KG1 (cell line): ENCODE data around the gene HECTD4.
"Not testable (repeated sequence)": the region's sequence is repeated elsewhere in the genome, so short reads cannot be mapped to it uniquely, and the experiment has no call there.

ENCODE experiments used
- DNase-seq: peaks from one replicate; lab custom pipeline; 2025; lab: John Stamatoyannopoulos, UW

Gene HECTD4

GRCh38 chr12:112406519-112407488 lies 24.6 kb upstream of the HECTD4 start:
- DNase-seq = no peak

DNA sequence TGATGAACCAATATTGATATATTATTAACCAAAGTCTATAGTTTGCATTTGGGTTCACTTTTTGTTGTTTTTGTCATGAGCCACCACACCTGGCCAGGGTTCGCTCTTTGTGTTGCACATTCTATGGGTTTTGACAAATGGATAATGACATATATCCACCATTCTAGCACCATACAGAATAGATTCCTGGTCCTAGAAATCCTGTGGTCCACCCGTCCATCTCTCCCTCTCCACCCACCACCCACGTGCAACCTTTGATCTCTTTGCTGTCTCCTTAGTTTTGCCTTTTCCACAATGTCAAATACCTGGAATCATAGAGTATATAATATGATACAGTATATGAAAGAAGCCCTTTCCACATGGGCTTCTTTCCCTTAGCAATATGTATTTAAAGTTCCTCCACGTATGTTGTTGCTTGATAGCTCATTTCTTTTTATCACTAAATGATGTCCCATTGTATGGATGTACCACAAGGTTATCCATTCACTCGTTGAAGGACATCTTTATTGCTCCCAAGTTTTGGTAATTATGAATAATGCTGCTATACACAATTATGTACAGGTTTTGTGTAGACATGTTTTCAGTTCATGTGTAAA lies 19.8 kb upstream of the HECTD4 start:
- DNase-seq = no peak

GRCh38 chr12:112401054-112401453 lies 18.8 kb upstream of the HECTD4 start:
- no peak for DNase-seq

GRCh38 chr12:112393328-112393727 lies 11.1 kb upstream of the HECTD4 start:
- no peak for DNase-seq

DNA sequence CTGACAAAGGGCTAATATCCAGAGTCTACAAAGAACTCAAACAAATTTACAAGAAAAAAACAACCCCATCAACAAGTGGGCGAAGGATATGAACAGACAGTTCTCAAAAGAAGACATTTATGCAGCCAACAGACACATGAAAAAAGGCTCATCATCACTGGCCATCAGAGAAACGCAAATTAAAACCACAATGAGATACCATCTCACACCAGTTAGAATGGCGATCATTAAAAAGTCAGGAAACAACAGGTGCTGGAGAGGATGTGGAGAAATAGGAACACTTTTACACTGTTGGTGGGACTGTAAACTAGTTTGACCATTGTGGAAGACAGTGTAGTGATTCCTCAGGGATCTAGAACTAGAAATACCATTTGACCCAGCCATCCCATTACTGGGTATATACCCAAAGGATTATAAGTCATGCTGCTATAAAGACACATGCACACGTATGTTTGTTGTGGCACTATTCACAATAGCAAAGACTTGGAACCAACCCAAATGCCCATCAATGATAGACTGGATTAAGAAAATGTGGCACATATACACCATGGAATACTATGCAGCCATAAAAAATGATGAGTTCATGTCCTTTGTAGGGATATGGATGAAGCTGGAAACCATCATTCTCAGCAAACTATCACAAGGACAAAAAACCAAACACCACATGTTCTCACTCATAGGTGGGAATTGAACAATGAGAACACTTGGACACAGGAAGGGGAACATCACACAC lies 7.9 kb upstream of the HECTD4 start:
- DNase-seq = not testable (repeated sequence)

- DNase-seq = no peak
These were observed 7.0 kb upstream of the HECTD4 start for GRCh38 chr12:112389228-112389627.

- DNase-seq = no peak
These were observed 4.5 kb upstream of the HECTD4 start for GRCh38 chr12:112386726-112387125.

DNA sequence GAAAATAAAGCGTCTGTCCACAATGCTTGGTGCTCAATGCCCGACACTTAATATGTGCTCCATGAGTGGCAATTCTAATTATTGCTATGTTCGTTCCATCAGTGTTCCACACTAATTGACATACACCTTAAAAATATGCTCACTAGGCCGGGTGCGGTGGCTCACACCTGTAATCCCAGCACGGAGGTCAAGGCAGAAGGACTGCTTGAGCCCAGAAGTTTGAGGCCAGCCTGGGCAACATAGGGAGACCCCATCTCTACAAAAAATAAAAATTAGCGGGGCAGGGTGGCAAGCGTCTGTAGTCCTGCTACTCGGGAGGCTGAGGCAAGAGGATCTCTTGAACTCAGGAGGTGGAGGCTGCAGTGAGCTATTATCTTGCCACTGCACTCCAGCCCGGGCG lies 635 bp upstream of the HECTD4 start:
- DNase-seq = no peak

- DNase-seq = peak; percentile 7
These were observed 787 bp downstream of the HECTD4 start for GRCh38 chr12:112381406-112381882.

GRCh38 chr12:112380663-112381405 lies 1.4 kb downstream of the HECTD4 start:
- DNase-seq = no peak

- DNase-seq = no peak
These were observed 7.1 kb downstream of the HECTD4 start for GRCh38 chr12:112375105-112375504.

DNA sequence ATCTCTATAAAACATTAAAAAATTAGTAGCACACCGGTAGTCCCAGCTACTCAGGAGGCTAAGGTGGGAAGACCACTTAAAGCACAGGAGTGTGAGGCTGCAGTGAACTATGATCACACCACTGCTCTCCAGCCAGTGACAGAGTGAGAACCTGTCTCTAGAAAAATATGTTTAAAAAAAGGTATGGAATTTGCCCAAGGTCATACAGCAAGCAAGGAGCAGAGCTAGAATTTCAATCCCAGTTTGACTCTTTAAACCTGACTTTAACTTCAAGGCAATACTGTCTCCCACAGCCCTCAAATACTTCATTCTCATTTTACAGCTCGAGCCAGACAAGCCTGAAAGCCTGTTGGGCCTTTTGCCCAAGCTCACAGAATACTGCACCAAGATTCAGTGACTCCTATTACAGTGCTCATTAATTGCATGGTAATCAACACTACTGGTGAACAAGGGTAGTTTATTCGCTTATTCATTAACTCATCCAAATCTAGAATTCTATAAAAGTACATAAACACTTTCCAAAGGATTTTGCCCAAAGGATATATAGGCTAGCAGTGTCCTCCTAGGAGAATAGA lies 8.0 kb downstream of the HECTD4 start:
- no peak for DNase-seq

DNA sequence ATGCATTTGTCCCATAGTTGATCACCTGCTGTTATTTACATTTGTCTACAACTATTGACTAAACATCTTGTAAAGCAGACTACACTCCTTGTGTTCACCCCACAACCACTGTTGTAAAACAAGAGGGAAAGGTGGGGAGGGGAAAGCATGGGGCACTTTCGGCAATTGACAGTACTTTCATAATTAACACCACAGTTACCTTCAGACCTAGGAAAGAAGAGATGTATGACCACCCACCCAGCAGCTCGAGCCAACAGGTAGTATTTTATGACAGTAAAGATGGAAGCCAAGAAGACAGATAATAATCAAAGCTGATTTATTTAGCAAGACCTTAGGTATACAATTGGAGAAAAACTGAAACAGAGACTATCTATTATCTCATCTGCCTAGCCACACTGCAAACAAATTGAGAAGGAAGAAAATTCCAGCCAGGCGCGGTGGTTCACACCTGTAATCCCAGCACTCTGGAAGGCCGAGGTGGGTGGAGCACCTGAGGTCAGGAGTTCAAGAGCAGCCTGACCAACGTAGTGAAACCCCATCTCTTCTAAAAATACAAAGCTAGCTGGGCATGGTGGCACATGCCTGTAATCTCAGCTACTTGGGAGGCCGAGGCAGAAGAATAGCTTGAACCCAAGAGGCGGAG lies 11.2 kb downstream of the HECTD4 start:
- no peak for DNase-seq

DNA sequence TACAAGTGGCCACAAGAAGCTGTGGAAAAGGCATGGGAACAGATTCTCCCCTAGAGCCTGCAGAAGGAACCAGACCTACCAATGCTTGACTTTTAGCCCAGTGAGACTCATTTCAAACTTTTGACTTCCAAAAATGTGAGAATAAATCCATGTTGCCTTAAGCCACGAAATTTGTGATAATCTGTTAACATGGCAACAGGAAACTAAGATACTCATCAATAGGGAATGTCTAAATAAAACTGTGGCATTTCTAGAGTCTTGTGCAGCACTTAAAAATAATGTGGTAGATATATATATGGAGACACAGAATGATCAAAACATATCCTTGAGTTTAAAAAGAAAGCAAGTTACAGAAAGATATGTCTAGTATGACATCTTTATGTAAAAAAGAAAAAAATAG lies 12.0 kb downstream of the HECTD4 start:
- no peak for DNase-seq

DNA sequence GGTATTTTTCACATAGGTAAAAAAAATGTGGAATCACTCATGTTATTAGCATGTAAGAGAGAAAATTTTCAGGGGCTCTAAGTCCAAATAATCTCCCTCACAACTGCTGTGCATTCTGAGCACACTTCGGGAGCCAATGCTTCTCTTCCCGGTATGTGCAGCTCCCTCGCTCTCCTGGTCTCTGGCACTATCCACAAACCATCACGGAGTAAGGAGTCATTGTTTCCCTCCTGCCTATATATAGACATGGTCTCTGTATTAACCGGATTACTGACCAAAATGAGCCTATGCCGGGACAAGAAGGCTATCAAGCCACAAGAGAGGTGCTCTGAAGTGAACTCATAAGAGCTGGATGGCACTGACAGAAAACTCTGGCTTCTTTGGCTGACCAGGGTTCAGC lies 13.4 kb downstream of the HECTD4 start:
- DNase-seq = no peak

- DNase-seq = no peak
These were observed 14.3 kb downstream of the HECTD4 start for GRCh38 chr12:112367965-112368364.

GRCh38 chr12:112362310-112362709 lies 19.9 kb downstream of the HECTD4 start:
- DNase-seq = no peak

- DNase-seq = no peak
These were observed 21.0 kb downstream of the HECTD4 start for GRCh38 chr12:112361271-112361670.

DNA sequence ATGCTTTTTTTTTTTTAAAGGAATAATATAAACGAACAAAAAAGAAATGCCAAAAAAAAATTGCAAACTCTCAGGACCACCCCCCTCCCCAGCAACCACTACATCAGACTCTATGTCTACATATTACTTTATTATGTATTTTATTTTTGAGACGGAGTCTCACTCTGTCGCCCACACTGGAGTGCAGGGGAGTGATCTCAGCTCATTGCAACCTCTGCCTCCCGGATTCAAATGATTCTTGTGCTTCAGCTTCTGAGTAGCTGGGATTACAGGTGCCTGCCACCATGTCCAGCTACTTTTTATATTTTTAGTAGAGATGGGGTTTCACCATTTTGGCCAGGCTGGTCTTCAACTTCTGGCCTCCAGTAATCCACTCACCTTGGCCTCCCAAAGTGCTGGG lies 22.9 kb downstream of the HECTD4 start:
- DNase-seq = no peak

- DNase-seq = no peak
These were observed 25.0 kb downstream of the HECTD4 start for GRCh38 chr12:112357214-112357613.

- no peak for DNase-seq
These were observed 27.8 kb downstream of the HECTD4 start for GRCh38 chr12:112354399-112354798.
